NCI-H526 treated with DMSO at 0.1 percent for 48 hours (cell line): Measurements from ENCODE around the gene PRKAR2B.
A peak's percentile ranks its signal among the peaks of the same experiment; 100 is the strongest.
"Not testable (repeated sequence)": the region's sequence is repeated elsewhere in the genome, so short reads cannot be mapped to it uniquely, and the experiment has no call there.

Source experiments
- DNase-seq: peaks from one replicate; lab custom pipeline; 2025; lab: John Stamatoyannopoulos, UW

The PRKAR2B gene

DNA sequence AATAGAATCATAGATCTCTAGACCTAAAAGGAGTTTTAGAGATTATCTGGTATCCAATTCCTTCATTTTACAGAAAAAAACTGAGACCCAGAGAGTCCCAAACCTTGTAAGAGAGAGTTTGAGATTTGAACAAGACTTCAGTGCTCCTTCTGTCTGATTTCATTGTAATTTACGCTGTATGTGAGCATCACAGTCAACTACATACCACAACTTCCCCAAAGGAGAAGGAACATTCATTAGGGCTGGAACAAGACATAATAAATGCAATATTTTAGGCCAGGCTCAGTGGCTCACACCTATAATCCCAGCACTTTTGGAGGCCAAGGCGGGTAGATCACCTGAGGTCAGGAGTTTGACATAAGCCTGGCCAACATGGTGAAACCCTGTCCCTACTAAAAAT, 17.3 kb upstream of the PRKAR2B start:
- DNase-seq = no peak

GRCh38 chr7:107029061-107029763, 15.3 kb upstream of the PRKAR2B start:
- DNase-seq = no peak

DNA sequence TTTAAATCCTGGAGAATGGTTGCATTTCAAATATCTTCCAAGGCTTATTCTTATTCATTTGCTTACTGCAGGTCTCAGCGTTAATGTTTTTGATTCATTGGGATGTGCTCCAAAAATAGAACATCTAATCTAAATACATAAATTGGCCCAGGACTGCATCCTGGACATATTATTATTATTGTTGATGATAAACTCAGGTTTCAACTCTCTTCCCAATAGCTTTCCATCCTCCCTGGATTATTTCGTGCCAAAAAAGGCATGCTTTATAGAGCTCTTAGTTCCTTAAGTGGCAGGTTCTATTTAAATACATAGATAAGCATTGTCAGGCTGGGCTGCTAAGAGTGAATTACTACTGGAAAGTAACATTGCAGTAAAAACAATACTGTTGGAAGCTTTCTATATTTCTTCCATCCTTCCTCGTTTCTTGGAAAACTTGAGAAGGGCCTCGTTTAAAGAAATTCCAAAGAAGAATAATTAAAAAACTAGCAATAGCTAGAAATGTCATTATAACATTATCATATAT, 14.7 kb upstream of the PRKAR2B start:
- no peak for DNase-seq

DNA sequence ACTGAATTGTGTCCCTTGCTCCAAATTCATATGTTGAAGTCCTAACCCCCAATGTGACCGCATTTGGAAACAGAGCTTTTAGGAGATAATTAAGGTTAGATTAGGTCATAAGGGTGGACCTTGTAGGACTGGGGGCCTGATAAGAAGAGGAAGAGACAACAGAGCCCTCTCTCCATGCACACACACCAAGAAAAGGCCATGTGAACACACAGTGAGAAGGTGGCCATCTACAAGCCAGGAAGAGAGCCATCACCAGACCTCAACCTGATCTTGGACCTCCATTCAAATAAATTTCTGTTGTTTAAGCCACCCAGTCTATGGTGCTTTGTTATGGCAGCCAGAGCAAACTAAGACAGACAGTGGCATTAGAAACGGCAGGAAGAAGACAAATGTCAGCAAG, 12.5 kb upstream of the PRKAR2B start:
- no peak for DNase-seq

DNA sequence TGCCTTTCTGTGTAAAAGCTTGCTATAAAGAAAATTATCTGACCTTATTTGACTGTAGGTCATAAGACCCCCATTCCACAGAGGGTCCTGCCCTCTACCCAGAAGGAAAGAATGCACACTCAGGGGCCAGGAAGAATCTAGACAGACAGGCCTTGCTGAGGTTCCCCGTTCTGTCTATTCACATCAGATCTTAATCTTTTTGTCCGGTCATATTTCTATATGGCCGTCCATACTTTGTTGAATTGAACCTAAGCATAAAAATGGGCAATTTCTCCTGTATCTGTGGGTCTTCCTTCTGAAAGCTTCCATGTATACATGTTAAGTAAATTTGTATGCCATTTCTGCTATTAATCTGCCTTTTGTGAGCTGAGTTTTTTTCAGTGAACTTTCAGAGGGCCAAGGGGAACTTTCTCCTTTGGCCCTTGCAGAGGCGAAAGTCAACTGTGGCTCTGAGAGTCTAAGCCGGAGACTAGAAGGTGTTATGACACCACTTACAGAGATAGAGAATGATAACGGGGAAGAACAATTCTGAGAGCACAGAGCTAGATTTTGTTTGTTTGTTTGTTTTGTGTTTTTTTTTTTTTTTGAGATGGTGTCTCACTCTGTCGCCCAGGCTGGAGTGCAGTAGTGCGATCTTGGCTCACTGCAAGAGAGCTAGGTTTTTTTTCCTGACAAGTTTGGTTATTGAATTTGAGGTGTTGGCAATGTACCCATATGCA, 11.6 kb upstream of the PRKAR2B start:
- DNase-seq = no peak

DNA sequence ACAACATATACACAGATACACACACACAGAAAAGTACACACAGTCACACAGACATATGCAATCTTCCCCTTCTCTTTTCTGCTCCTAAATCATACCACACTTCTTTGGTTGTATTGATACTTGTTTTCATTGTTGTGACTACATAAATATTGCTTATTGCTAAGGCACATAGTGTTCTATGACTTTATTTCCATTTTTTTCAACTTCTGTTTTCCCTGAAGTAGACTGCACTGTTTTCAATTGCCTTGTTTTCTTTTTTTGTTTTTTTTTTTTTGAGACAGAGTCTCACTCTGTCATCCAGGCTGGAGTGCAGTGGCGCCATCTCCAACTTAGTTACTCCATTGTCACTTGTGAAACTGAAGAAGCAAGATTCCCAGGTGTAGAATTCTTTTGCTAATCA, 10.0 kb upstream of the PRKAR2B start:
- no peak for DNase-seq

GRCh38 chr7:107035446-107035845, 9.1 kb upstream of the PRKAR2B start:
- DNase-seq = no peak

GRCh38 chr7:107036535-107036934, 8.0 kb upstream of the PRKAR2B start:
- no peak for DNase-seq

GRCh38 chr7:107037717-107038603, 6.5 kb upstream of the PRKAR2B start:
- no peak for DNase-seq

DNA sequence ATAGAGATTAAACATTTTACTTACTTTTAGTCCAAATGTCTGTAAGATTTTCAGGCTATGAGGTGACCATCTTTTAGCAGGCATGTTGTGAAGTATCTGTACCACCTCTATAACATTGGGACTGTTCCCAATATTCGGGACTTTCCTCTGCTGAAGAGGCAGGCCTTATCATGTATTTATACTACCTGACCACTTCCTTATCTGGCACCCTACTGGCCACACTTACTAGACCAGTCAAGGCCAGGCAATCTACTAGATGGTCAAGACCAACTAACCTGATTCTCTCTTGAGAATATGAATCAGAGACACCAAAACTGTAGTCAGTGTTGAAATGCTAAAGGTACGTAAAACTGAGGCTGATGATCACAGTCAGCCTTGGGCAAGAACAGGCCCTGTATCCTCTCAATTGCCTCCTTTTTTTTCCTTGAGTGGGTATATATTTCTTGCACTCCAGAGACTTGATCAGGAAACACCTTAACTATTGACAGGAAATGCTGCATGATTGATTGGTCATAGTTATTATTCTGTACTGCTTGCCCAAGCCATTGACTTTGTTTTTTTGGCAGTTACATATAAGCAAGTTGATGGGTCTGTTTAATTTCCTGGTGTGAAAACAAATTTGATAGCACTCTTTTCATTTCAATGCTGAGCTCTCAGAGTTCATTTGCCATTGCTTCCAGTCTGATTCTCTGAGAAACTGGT, 5.2 kb upstream of the PRKAR2B start:
- no peak for DNase-seq

- no peak for DNase-seq
Measured at GRCh38 chr7:107041097-107041496, 3.4 kb upstream of the PRKAR2B start.

GRCh38 chr7:107041764-107042163, 2.7 kb upstream of the PRKAR2B start:
- DNase-seq = not testable (repeated sequence)

- DNase-seq = not testable (repeated sequence)
Measured at GRCh38 chr7:107042326-107042910, 2.1 kb upstream of the PRKAR2B start.

DNA sequence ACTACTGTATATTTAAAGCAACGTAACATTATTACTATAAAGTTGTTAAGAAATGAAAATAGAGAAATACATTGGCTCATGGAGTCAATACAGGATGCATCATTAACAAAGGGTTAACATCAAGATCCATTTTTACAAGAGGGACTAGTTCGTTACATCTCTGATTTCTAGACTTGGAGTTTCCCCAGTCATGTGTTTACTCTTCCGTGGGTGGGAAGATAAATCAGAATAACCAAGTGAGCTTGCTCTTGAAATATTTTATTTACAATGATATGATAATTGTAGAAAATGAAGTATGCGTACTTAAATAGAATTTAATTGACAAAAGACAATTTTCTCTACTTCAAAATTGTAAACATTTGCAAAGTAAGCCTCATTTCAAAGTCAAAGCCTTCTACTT, 1.0 kb upstream of the PRKAR2B start:
- no peak for DNase-seq

DNA sequence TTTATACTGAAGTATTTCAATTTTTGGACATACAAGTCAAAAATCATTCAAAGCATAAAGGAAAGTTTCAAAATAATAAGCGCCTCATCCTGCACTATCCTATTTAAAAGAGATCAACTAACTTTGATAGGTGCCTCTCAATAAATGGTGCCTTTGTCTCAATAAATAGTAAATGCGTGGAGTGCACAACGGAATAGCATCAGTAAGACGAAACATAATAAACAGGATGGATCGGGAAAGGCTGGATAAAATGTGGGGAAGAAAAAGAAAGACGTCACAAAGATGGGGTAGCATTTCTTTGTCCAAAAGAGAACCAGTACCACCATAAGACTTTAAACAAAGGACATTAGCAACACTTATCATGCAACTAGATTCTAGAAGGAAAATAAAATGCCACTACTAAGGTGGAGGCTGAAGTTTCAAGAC, 571 bp upstream of the PRKAR2B start:
- DNase-seq = peak; percentile 77

DNA sequence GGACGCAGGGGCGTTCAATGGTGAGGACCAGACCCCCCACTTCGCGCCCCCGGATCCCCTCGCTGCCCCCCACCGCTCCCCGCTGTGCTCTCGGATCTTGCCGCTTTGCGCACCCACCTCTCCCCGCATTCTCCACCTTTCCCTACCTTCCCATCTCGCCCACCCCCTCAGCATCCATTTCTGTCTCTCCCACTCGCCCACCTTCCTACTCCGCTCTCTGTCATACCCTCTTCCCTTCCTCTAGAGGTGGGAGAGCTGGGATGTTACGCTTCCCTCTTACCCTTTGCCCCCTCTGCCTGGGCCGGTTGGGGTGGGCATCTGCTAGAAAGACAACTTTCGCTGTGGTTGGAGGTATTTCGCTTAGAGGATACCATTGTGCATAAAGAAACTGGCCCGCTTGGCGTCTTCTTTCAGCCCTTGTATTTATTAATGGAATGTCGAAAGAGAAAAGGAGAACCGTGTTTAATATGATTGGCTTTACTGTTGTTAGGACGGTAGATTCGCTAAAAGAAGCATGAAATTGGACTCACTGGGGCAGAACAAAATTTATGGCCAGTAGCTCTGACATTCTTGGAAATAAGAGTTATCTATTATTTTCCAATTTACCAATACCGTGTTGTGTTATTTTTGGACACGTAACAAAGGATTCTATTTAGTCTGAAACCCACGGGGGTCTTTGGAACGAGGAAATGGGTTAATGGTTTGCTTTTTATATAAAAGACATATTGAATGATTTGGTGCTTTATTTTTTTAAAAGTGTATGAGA, 873 bp downstream of the PRKAR2B start:
- DNase-seq = peak; percentile 38

GRCh38 chr7:107045980-107046379, 1.5 kb downstream of the PRKAR2B start:
- peak; percentile 64 for DNase-seq

GRCh38 chr7:107046491-107047259, 2.2 kb downstream of the PRKAR2B start:
- DNase-seq = no peak

DNA sequence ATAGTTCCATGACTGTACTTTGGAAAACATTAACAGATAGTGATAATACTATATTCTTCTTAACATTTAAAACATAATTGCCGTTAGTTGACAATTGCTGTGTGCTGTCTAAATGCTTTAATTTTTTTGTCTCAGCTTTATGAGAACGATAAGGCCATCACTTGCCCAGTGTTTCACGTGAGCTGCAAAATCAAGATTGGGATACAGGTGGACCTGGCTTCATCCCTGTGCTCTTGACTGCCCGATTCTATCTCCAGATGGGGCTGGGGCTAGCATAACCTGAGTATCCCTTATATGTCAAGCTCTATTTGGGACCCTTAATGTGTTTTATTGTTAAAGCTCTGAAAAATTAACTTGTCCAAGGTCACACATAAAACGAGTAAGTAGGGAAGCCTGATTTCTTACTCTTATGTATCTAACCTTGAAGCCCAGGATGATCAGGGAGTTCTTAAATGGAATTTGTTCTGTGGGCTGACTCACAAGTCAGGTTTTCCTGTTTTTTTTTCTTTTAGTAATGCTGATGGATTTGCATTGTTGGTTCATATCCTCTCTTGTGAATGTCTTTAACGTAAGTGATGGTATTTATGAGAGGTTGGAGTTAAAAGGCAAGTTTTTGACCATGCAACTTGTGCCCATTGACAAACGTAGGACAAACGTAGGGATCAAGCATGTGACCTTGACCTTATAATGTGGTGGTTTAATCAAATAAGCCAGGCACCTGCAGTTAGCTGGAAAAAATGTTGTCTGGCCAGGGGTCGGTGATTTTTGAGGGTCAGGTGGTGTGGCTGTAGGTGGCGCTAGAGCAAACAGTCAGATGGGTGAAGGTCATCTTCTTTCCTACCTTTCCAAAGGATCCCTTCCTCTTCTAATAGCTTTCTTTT, 3.6 kb downstream of the PRKAR2B start:
- DNase-seq = no peak
